HepG2 (cell line): Measurements from ENCODE around the gene TMEM217. TPM values are rescaled to one million over a fixed set of nuclear protein-coding genes. Genes with fewer than 3 reads are reported as not detected.

ENCODE experiments used
- HES4 ChIP-seq: sonication (generic); formaldehyde crosslinking; IDR thresholded peaks from 2 replicates; pipeline ENCODE4 v1.9.0; 2021; ENCODE audit warnings: mild to moderate bottlenecking, missing genetic modification reagents, borderline replicate concordance
- MYC ChIP-seq: sonication (generic); formaldehyde crosslinking; IDR thresholded peaks from 2 replicates; pipeline ENCODE4 v1.9.0; 2021; ENCODE audit warnings: missing genetic modification reagents, borderline replicate concordance
- TEAD2 ChIP-seq: sonication (generic); formaldehyde crosslinking; IDR thresholded peaks from 2 replicates; pipeline ENCODE4 v1.9.0; 2021; ENCODE audit warnings: missing genetic modification reagents
- ZFY ChIP-seq: sonication (generic); formaldehyde crosslinking; IDR thresholded peaks from 2 replicates; pipeline ENCODE4 v1.4.0; 2020; ENCODE audit warnings: missing genetic modification reagents
- ZMAT3 ChIP-seq: sonication (generic); formaldehyde crosslinking; conservative IDR thresholded peaks from 2 replicates; pipeline ENCODE4 v1.7.0; 2021; ENCODE audit warnings: missing genetic modification reagents
- ZNF121 ChIP-seq: sonication (generic); formaldehyde crosslinking; IDR thresholded peaks from 2 replicates; pipeline ENCODE4 v1.5.0; 2020; ENCODE audit warnings: mild to moderate bottlenecking, missing genetic modification reagents
- ZNF224 ChIP-seq: sonication (generic); formaldehyde crosslinking; IDR thresholded peaks from 2 replicates; pipeline ENCODE4 v1.5.0; 2020; ENCODE audit warnings: mild to moderate bottlenecking, missing genetic modification reagents
- ZNF335 ChIP-seq: sonication (generic); formaldehyde crosslinking; IDR thresholded peaks from 2 replicates; pipeline ENCODE4 v1.4.0; 2020; ENCODE audit warnings: missing genetic modification reagents
- ZNF432 ChIP-seq: sonication (generic); formaldehyde crosslinking; IDR thresholded peaks from 2 replicates; pipeline ENCODE4 v1.5.0; 2020; ENCODE audit warnings: missing genetic modification reagents, mild to moderate bottlenecking, borderline replicate concordance
- ZNF790 ChIP-seq: sonication (generic); formaldehyde crosslinking; IDR thresholded peaks from 2 replicates; pipeline ENCODE4 v1.8.0; 2022; ENCODE audit warnings: missing genetic modification reagents, mild to moderate bottlenecking, borderline replicate concordance
- ZNF850 ChIP-seq: sonication (generic); formaldehyde crosslinking; conservative IDR thresholded peaks from 2 replicates; pipeline ENCODE4 v1.9.0; 2021; ENCODE audit warnings: mild to moderate bottlenecking, missing genetic modification reagents
- polyA plus RNA-seq, 8 experiments: library from polyadenylated mRNA; depleted of rRNA in 3 of 8; stranded (reverse) in 7 of 8; unstranded in 1 of 8; fragments of >200 nt; fragmentation: Illumina TruSeq in 4 of 8; extraction: Trizol in 4 of 8; gene quantifications; 2 replicates each; pipeline versions ENCODE4 v1.2.1 to v1.2.3, GENCODE V29; 2011 to 2016; ENCODE audit warnings: low read depth in 4 of 8, missing spikeins in 1 of 8, mixed read lengths in 1 of 8; ENCODE audit not compliant: insufficient read depth in 1 of 8
- total RNA-seq, 5 experiments: library from RNA; depleted of rRNA; stranded (reverse); fragments of >200 nt; fragmentation: Illumina TruSeq; extraction: Trizol; gene quantifications; 2 replicates each; pipeline ENCODE4 v1.2.3, GENCODE V29; 2016; ENCODE audit warnings: low read depth in 1 of 5
- TF ChIP-seq, protein P1 (sequence below): sonication (generic); formaldehyde crosslinking; IDR thresholded peaks from 2 replicates; pipeline ENCODE4 v1.4.0; 2020; ENCODE audit warnings: missing genetic modification reagents, borderline replicate concordance
- TF ChIP-seq, protein P2 (sequence below): sonication (generic); formaldehyde crosslinking; IDR thresholded peaks from 2 replicates; pipeline ENCODE4 v1.5.0; 2020; ENCODE audit warnings: mild to moderate bottlenecking, missing genetic modification reagents
- TF ChIP-seq, protein P3 (sequence below): IDR thresholded peaks from 2 replicates; pipeline ENCODE4 v1.6.1; 2016; ENCODE audit warnings: missing compliant biosample characterization, missing genetic modification reagents, borderline replicate concordance
- TF ChIP-seq, protein P4 (sequence below): sonication (generic); formaldehyde crosslinking; IDR thresholded peaks from 2 replicates; pipeline ENCODE4 v1.4.0; 2020; ENCODE audit warnings: missing genetic modification reagents, low read depth, mild to moderate bottlenecking, borderline replicate concordance
- TF ChIP-seq, protein P5 (sequence below): sonication (generic); formaldehyde crosslinking; IDR thresholded peaks from 2 replicates; pipeline ENCODE4 v1.8.1; 2023; ENCODE audit warnings: mild to moderate bottlenecking, missing genetic modification reagents
- TF ChIP-seq, protein P6 (sequence below): sonication (generic); formaldehyde crosslinking; IDR thresholded peaks from 2 replicates; pipeline ENCODE4 v1.4.0; 2020; ENCODE audit warnings: mild to moderate bottlenecking, missing genetic modification reagents

The TMEM217 gene
- total and polyA plus RNA-seq, 2 of the 13 experiments (the other 11 are each of a cell fraction or from before 2014, with no cell fraction given) = 2.3 to 3.4 TPM

DNA sequence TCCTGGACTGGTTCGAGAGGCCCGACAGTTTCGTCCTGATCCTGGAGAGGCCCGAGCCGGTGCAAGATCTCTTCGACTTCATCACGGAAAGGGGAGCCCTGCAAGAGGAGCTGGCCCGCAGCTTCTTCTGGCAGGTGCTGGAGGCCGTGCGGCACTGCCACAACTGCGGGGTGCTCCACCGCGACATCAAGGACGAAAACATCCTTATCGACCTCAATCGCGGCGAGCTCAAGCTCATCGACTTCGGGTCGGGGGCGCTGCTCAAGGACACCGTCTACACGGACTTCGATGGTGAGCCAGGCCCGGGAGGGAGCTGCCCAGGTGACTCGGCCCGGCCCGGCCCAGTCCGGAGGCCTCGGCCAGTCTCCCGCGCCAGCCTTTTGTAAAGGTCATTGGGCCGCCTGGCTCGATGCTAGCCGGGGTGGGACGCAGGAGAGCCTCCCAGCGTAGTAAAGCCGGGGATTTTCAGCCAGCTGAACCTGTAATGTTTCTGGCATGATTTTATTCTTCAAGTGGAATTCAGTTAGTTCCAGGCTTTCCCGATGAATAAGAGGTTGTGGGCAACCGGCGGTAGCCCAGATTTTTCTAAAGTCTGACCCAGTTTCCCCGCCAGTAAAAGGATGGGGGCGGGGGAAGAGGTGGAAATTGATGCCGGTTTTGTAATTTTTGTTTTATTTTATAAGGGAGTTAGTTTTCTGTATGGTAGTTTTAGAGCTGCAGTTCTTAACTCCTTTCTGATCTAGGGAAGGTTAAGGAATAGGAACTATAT is 86.6 kb downstream of the TMEM217 start (continued):
- TF ChIP-seq, protein P1, sequence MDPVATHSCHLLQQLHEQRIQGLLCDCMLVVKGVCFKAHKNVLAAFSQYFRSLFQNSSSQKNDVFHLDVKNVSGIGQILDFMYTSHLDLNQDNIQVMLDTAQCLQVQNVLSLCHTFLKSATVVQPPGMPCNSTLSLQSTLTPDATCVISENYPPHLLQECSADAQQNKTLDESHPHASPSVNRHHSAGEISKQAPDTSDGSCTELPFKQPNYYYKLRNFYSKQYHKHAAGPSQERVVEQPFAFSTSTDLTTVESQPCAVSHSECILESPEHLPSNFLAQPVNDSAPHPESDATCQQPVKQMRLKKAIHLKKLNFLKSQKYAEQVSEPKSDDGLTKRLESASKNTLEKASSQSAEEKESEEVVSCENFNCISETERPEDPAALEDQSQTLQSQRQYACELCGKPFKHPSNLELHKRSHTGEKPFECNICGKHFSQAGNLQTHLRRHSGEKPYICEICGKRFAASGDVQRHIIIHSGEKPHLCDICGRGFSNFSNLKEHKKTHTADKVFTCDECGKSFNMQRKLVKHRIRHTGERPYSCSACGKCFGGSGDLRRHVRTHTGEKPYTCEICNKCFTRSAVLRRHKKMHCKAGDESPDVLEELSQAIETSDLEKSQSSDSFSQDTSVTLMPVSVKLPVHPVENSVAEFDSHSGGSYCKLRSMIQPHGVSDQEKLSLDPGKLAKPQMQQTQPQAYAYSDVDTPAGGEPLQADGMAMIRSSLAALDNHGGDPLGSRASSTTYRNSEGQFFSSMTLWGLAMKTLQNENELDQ (CRISPR knock-in tag) = no peak
- no peak; the same call in 1 of the 2 replicates for TF ChIP-seq ZMAT3
- peak; percentile 37; the same call in 1 of the 2 replicates for TF ChIP-seq HES4
- TF ChIP-seq ZNF335 (CRISPR knock-in tag) = no peak
- TF ChIP-seq, protein P2, sequence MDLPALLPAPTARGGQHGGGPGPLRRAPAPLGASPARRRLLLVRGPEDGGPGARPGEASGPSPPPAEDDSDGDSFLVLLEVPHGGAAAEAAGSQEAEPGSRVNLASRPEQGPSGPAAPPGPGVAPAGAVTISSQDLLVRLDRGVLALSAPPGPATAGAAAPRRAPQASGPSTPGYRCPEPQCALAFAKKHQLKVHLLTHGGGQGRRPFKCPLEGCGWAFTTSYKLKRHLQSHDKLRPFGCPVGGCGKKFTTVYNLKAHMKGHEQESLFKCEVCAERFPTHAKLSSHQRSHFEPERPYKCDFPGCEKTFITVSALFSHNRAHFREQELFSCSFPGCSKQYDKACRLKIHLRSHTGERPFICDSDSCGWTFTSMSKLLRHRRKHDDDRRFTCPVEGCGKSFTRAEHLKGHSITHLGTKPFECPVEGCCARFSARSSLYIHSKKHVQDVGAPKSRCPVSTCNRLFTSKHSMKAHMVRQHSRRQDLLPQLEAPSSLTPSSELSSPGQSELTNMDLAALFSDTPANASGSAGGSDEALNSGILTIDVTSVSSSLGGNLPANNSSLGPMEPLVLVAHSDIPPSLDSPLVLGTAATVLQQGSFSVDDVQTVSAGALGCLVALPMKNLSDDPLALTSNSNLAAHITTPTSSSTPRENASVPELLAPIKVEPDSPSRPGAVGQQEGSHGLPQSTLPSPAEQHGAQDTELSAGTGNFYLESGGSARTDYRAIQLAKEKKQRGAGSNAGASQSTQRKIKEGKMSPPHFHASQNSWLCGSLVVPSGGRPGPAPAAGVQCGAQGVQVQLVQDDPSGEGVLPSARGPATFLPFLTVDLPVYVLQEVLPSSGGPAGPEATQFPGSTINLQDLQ (CRISPR knock-in tag) = 0 out of 2 replicates have a peak, but pooled peaks have one; percentile 42
- TF ChIP-seq MYC (CRISPR knock-in tag) = 0 out of 2 replicates have a peak, but pooled peaks have one; percentile 43
- TF ChIP-seq, protein P3, sequence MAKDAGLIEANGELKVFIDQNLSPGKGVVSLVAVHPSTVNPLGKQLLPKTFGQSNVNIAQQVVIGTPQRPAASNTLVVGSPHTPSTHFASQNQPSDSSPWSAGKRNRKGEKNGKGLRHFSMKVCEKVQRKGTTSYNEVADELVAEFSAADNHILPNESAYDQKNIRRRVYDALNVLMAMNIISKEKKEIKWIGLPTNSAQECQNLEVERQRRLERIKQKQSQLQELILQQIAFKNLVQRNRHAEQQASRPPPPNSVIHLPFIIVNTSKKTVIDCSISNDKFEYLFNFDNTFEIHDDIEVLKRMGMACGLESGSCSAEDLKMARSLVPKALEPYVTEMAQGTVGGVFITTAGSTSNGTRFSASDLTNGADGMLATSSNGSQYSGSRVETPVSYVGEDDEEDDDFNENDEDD (CRISPR knock-in tag) = 0 out of 2 replicates have a peak, but pooled peaks have one; percentile 12
- TF ChIP-seq ZNF224 (CRISPR knock-in tag) = 0 out of 2 replicates have a peak, but pooled peaks have one; percentile 14
- 0 out of 2 replicates have a peak, but pooled peaks have one; percentile 1 for TF ChIP-seq ZNF121 (CRISPR knock-in tag)
- no peak for TF ChIP-seq TEAD2 (CRISPR knock-in tag)
- TF ChIP-seq ZNF790 (CRISPR knock-in tag) = peak; percentile 71; the same call in 1 of the 2 replicates
- TF ChIP-seq, protein P4, sequence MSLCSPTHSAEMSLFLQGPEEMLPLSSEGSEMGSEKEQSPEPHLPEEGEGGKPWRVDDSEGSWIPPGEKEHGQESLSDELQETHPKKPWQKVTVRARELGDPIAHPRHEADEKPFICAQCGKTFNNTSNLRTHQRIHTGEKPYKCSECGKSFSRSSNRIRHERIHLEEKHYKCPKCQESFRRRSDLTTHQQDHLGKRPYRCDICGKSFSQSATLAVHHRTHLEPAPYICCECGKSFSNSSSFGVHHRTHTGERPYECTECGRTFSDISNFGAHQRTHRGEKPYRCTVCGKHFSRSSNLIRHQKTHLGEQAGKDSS (CRISPR knock-in tag) = no peak; the same call in 1 of the 2 replicates
- peak; percentile 74 for TF ChIP-seq ZNF850 (CRISPR knock-in tag)
- TF ChIP-seq, protein P5, sequence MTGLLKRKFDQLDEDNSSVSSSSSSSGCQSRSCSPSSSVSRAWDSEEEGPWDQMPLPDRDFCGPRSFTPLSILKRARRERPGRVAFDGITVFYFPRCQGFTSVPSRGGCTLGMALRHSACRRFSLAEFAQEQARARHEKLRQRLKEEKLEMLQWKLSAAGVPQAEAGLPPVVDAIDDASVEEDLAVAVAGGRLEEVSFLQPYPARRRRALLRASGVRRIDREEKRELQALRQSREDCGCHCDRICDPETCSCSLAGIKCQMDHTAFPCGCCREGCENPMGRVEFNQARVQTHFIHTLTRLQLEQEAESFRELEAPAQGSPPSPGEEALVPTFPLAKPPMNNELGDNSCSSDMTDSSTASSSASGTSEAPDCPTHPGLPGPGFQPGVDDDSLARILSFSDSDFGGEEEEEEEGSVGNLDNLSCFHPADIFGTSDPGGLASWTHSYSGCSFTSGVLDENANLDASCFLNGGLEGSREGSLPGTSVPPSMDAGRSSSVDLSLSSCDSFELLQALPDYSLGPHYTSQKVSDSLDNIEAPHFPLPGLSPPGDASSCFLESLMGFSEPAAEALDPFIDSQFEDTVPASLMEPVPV (CRISPR knock-in tag) = peak; percentile 66; the same call in 1 of the 2 replicates
- TF ChIP-seq ZNF432 (CRISPR knock-in tag) = no peak; the same call in 1 of the 2 replicates
- TF ChIP-seq ZFY (CRISPR knock-in tag) = peak; percentile 48
- TF ChIP-seq, protein P6, sequence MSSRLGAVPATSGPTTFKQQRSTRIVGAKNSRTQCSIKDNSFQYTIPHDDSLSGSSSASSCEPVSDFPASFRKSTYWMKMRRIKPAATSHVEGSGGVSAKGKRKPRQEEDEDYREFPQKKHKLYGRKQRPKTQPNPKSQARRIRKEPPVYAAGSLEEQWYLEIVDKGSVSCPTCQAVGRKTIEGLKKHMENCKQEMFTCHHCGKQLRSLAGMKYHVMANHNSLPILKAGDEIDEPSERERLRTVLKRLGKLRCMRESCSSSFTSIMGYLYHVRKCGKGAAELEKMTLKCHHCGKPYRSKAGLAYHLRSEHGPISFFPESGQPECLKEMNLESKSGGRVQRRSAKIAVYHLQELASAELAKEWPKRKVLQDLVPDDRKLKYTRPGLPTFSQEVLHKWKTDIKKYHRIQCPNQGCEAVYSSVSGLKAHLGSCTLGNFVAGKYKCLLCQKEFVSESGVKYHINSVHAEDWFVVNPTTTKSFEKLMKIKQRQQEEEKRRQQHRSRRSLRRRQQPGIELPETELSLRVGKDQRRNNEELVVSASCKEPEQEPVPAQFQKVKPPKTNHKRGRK (CRISPR knock-in tag) = no peak
